ENCODE measurements around the gene AKTIP.

DNA sequence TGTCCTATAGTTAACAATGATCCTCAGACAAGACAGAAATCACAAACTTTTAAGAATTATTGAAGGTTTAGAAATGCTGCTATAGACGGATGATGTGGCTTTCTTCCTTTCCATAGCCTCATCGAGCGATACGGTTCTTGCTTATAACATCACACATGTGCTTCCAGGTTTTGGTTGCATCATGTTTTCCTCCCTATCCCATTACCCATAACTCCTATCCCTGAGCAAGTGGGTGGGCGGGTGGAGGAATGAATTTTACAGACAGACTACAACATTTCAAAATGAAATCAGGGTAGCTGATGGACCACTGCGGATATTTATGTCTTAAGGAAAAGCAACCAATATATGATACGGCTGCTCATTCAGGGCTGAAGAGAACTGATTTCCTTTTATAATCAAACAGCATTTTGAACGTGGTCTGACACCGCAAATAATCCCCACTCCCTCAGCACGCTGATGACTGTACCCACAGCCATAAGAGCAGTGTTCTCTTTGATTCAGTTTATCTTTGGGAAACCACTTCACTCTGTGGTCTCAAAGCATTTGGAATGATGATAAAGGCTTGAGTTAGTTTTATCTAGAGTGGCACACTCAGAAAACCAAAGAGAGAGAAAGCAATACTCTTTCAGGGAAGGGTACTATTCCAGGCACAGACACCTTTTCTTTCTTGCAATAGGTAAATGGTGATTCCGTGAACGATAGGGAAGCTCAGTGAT lies 4.6 kb upstream of the AKTIP start:
- TF ChIP-seq, protein P1, sequence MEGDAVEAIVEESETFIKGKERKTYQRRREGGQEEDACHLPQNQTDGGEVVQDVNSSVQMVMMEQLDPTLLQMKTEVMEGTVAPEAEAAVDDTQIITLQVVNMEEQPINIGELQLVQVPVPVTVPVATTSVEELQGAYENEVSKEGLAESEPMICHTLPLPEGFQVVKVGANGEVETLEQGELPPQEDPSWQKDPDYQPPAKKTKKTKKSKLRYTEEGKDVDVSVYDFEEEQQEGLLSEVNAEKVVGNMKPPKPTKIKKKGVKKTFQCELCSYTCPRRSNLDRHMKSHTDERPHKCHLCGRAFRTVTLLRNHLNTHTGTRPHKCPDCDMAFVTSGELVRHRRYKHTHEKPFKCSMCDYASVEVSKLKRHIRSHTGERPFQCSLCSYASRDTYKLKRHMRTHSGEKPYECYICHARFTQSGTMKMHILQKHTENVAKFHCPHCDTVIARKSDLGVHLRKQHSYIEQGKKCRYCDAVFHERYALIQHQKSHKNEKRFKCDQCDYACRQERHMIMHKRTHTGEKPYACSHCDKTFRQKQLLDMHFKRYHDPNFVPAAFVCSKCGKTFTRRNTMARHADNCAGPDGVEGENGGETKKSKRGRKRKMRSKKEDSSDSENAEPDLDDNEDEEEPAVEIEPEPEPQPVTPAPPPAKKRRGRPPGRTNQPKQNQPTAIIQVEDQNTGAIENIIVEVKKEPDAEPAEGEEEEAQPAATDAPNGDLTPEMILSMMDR (IDR thresholded peaks at IDR 0.05): no peak
- TF ChIP-seq POLR2A (IDR thresholded peaks at IDR 0.05): no peak

Data from adrenal gland (tissue), 5 donors.